Measurements from ENCODE around the gene SEZ6L.
A peak's percentile ranks its signal among the peaks of the same experiment; 100 is the strongest.

SEZ6L gene

GRCh38 chr22:26169315-26170111, at the start of gene SEZ6L:
Gene SEZ6L (plus strand): TSS chr22:26169462. CDS start chr22:26169670, 208 bp downstream.
- no peak for DNase-seq

GRCh38 chr22:26122920-26123468, 46.3 kb upstream of the SEZ6L start:
- no peak for DNase-seq

GRCh38 chr22:26124991-26125725, 44.1 kb upstream of the SEZ6L start:
- DNase-seq = peak; percentile 28

- no peak for DNase-seq
Observed at GRCh38 chr22:26127126-26127525, 42.1 kb upstream of the SEZ6L start.

- DNase-seq = no peak
Observed at GRCh38 chr22:26127556-26127955, 41.7 kb upstream of the SEZ6L start.

- DNase-seq = no peak
Observed at GRCh38 chr22:26131589-26132154, 37.6 kb upstream of the SEZ6L start.

- no peak for DNase-seq
Observed at GRCh38 chr22:26134654-26135330, 34.5 kb upstream of the SEZ6L start.

GRCh38 chr22:26135806-26136205, 33.5 kb upstream of the SEZ6L start:
- DNase-seq = no peak

- DNase-seq = peak; percentile 86
Observed at GRCh38 chr22:26139310-26139709, 30.0 kb upstream of the SEZ6L start.

- DNase-seq = no peak
Observed at GRCh38 chr22:26141831-26142230, 27.4 kb upstream of the SEZ6L start.

GRCh38 chr22:26143806-26144325, 25.4 kb upstream of the SEZ6L start:
- no peak for DNase-seq

GRCh38 chr22:26159886-26160285, 9.4 kb upstream of the SEZ6L start:
- no peak for DNase-seq

- peak; percentile 50 for DNase-seq
Observed at GRCh38 chr22:26161746-26162145, 7.5 kb upstream of the SEZ6L start.

GRCh38 chr22:26162926-26163325, 6.3 kb upstream of the SEZ6L start:
- DNase-seq = no peak

- DNase-seq = no peak
Observed at GRCh38 chr22:26164174-26164573, 5.1 kb upstream of the SEZ6L start.

GRCh38 chr22:26168330-26168851, 871 bp upstream of the SEZ6L start:
- DNase-seq = peak; percentile 41

GRCh38 chr22:26168939-26169314, 335 bp upstream of the SEZ6L start:
- DNase-seq = no peak

- no peak for DNase-seq
Observed at GRCh38 chr22:26170112-26170492, 840 bp downstream of the SEZ6L start.

- no peak for DNase-seq
Observed at GRCh38 chr22:26170795-26171580, 1.7 kb downstream of the SEZ6L start.

- peak; percentile 66 for DNase-seq
Observed at GRCh38 chr22:26172389-26172990, 3.2 kb downstream of the SEZ6L start.

GRCh38 chr22:26174280-26174679, 5.0 kb downstream of the SEZ6L start:
- peak; percentile 59 for DNase-seq
